Gastroesophageal sphincter (tissue), 4 donors: Measurements from ENCODE around the gene ZNF620. TPM values are rescaled to one million over a fixed set of nuclear protein-coding genes. Genes with fewer than 3 reads are reported as not detected.
"Not testable (repeated sequence)": the region's sequence is repeated elsewhere in the genome, so short reads cannot be mapped to it uniquely, and the experiment has no call there.

Experiments
- ATAC-seq: fragments of 150-250 bp; one replicate; pipeline ENCODE4 v1.9.1; 2016; ENCODE audit warnings: mild to moderate bottlenecking, moderate library complexity
- H3K27ac ChIP-seq, 4 donors: fragments of 200-600 bp; sonication (generic) in 3 of 4; 1 replicate in 3 of 4; 2 replicates in 1 of 4; pipeline ENCODE4 v1.5.1; 2016 to 2019
- H3K27me3 ChIP-seq: fragments of 200-600 bp; sonication (generic); one replicate; pipeline ENCODE4 v1.5.1; 2019
- H3K36me3 ChIP-seq, 2 donors: fragments of 200-600 bp; sonication (generic); one replicate each; pipeline ENCODE4 v1.5.1; 2019; ENCODE audit warnings: control low read depth in 1 of 2
- H3K4me1 ChIP-seq, 3 donors: fragments of 200-600 bp; sonication (generic); 1 replicate in 2 of 3; 2 replicates in 1 of 3; pipeline ENCODE4 v1.5.1; 2016 to 2019; ENCODE audit warnings: control low read depth in 2 of 3
- H3K4me3 ChIP-seq, 2 donors: fragments of 200-600 bp; sonication (generic); one replicate each; pipeline ENCODE4 v1.5.1; 2019; ENCODE audit warnings: mild to moderate bottlenecking in 1 of 2, moderate library complexity in 1 of 2
- H3K9me3 ChIP-seq, 3 donors: fragments of 200-600 bp; sonication (generic); one replicate each; pipeline ENCODE4 v1.5.1; 2017 to 2019; ENCODE audit warnings: control low read depth in 2 of 3
- CTCF ChIP-seq, 4 experiments: fragments of 200-600 bp in 2 of 4; fragments of 450-650 bp in 2 of 4; sonication (generic) in 1 of 4; IDR thresholded peaks; one replicate each; pipeline ENCODE4 v1.5.1; 2017 to 2019; ENCODE audit warnings: antibody characterized with exemption in 4 of 4, mild to moderate bottlenecking in 2 of 4, moderate library complexity in 2 of 4
- EP300 ChIP-seq: sonication (generic); formaldehyde crosslinking; IDR thresholded peaks from one replicate; pipeline ENCODE4 v1.6.1; 2017; ENCODE audit warnings: antibody characterized with exemption, mild to moderate bottlenecking
- POLR2A ChIP-seq, 2 donors: fragments of 450-650 bp; IDR thresholded peaks; one replicate each; pipeline ENCODE4 v1.6.1; 2017; ENCODE audit warnings: antibody characterized with exemption in 2 of 2, mild to moderate bottlenecking in 2 of 2, moderate library complexity in 1 of 2
- POLR2AphosphoS5 ChIP-seq: sonication (generic); formaldehyde crosslinking; IDR thresholded peaks from one replicate; pipeline ENCODE4 v1.6.1; 2017; ENCODE audit warnings: antibody characterized with exemption
- WGBS, 2 donors: methylation state at CpG; one replicate each; pipeline ENCODE4 v1.1.5; 2018; ENCODE audit warnings: low coverage in 1 of 2; 5-methylcytosine and 5-hydroxymethylcytosine counted together
- total RNA-seq, 4 donors: library from RNA; depleted of rRNA; stranded (reverse); fragments of >200 nt; gene quantifications; one replicate each; pipeline ENCODE4 v1.1.0, GENCODE V29; 2016

The ZNF620 gene
- 1 to 10 TPM; 3.4 to 7.0 (median 4.7) TPM for total RNA-seq

- Histone ChIP-seq H3K36me3 (peaks cover 0 to 11% of the 10 kb centered on the region in 2 donors), H3K4me3 (peak within 1 kb of the TSS; percentile 56 to 74), H3K9me3 (no peaks in the 10 kb centered on the region), H3K4me1 (peaks cover 0 to 23% (median 7%) of the 10 kb centered on the region in 3 donors), H3K27me3 (no peaks in the 10 kb centered on the region), H3K27ac (peak within 1 kb of the TSS; percentile 35 to 88 (median 84))
- peak in 1 of 4 experiments; percentile 62 for TF ChIP-seq CTCF (IDR thresholded peaks at IDR 0.05)
- TF ChIP-seq POLR2AphosphoS5: peak; percentile 55
- peak; percentile 36 to 52 for TF ChIP-seq POLR2A (IDR thresholded peaks at IDR 0.05)
- TF ChIP-seq EP300: no peak
- 15 to 16% methylated on average over 7 to 13 of the region's 44 CpGs for WGBS, 2 donors
- peak; percentile 86 for ATAC-seq
These were observed at the start of gene ZNF620 for GRCh38 chr3:40505599-40506462. Gene ZNF620 (plus strand): TSS chr3:40506039. CDS start chr3:40506353, 314 bp downstream.

- H3K4me3 ChIP-seq: peak overlapping the region; percentile 77 to 94
- peaks cover 6 to 59% (median 35%) of the 10 kb centered on the region in 3 donors for H3K4me1 ChIP-seq
- H3K27ac ChIP-seq: peak overlapping the region; percentile 67 to 96 (median 92)
- ATAC-seq: no peak
- peaks cover 3 to 34% of the 10 kb centered on the region in 2 donors for H3K36me3 ChIP-seq
- H3K27me3 ChIP-seq: no peaks in the 10 kb centered on the region
- 51 to 56% methylated on average over 23 of the region's 29 CpGs for WGBS, 2 donors
- no peaks in the 10 kb centered on the region for H3K9me3 ChIP-seq
- TF ChIP-seq EP300: no peak
- TF ChIP-seq CTCF (IDR thresholded peaks at IDR 0.05): no peak
- TF ChIP-seq POLR2AphosphoS5: no peak
- TF ChIP-seq POLR2A (IDR thresholded peaks at IDR 0.05): no peak
These were observed 49.4 kb upstream of the ZNF620 start for GRCh38 chr3:40456279-40456939.

GRCh38 chr3:40456940-40457823 is 48.7 kb upstream of the ZNF620 start, which contains the start of gene RPL14:
Gene RPL14 (plus strand): TSS chr3:40457339. CDS start chr3:40457472, 133 bp downstream.
- ATAC-seq: peak; percentile 90
- Histone ChIP-seq H3K27me3 (no peaks in the 10 kb centered on the region), H3K27ac (peak within 1 kb of the TSS; percentile 67 to 96 (median 92)), H3K36me3 (peaks cover 3 to 41% of the 10 kb centered on the region in 2 donors), H3K4me3 (peak within 1 kb of the TSS; percentile 77 to 94), H3K4me1 (peaks cover 6 to 55% (median 33%) of the 10 kb centered on the region in 3 donors), H3K9me3 (no peaks in the 10 kb centered on the region)
- TF ChIP-seq POLR2A (IDR thresholded peaks at IDR 0.05): peak; percentile 91 to 92
- peak; percentile 98 for TF ChIP-seq POLR2AphosphoS5
- TF ChIP-seq EP300: no peak
- peak in 1 of 4 experiments; percentile 31 for TF ChIP-seq CTCF (IDR thresholded peaks at IDR 0.05)
- WGBS, 2 donors: 0% methylated on average over 8 to 31 of the region's 79 CpGs

GRCh38 chr3:40458473-40458872 is 47.4 kb upstream of the ZNF620 start:
- Histone ChIP-seq H3K27ac (peak overlapping the region in 3 of 4 donors; percentile 91 to 96 (median 93)), H3K9me3 (no peaks in the 10 kb centered on the region), H3K4me1 (peaks cover 6 to 48% (median 29%) of the 10 kb centered on the region in 3 donors), H3K36me3 (peaks cover 3 to 54% of the 10 kb centered on the region in 2 donors), H3K27me3 (no peaks in the 10 kb centered on the region), H3K4me3 (peak overlapping the region in 1 of 2 donors; percentile 94)
- no peak for TF ChIP-seq POLR2A (IDR thresholded peaks at IDR 0.05)
- 90 to 91% methylated on average over 4 of the region's 4 CpGs for WGBS, 2 donors
- no peak for ATAC-seq

- peaks cover 6 to 40% (median 23%) of the 10 kb centered on the region in 3 donors for H3K4me1 ChIP-seq
- not testable (repeated sequence) for H3K4me3 ChIP-seq, ATAC-seq, H3K27ac ChIP-seq, H3K27me3 ChIP-seq, H3K9me3 ChIP-seq
- peaks cover 3 to 73% of the 10 kb centered on the region in 2 donors for H3K36me3 ChIP-seq
- 68 to 82% methylated on average over 3 to 6 of the region's 6 CpGs for WGBS, 2 donors
These were observed 45.4 kb upstream of the ZNF620 start for GRCh38 chr3:40460481-40460880.
